Measurements from ENCODE around the gene P2RX2.

DNA sequence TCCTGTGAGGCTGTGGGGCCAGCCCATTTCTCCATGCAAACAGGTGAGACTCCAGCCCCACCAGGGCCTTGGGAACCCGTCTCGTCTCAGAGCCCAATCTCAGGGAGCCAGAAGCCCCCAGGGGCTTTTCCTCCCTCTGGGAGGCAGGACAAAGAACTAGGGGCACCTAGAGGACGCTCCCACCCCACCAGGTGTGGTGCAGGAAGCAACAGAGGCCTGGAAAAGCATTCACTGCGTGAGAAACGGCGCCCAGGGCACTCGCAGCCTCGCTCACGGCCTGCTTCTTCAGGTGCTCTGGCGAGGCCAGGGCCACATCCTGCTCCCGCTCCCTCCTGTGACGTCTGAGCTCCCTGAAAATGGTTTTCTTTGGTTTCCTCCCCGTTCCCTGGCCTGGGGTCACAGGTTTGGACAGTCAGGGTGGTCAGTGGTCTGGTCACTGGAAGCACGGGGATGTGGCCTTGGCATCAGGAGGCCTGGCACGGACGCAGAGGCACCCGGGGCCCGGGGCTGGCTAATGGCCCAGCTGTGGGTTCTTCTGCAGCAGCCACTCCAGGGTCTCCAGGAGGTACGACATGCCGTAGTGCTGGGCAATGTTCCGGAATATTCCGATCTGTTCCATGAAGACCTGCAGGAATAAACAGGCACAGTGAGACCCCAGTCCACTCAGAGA is 5.7 kb downstream of the P2RX2 start:
- no peak for TF ChIP-seq EZH2 (IDR thresholded peaks at IDR 0.05; ENCODE audit: borderline replicate concordance)
- TF ChIP-seq, protein P1, sequence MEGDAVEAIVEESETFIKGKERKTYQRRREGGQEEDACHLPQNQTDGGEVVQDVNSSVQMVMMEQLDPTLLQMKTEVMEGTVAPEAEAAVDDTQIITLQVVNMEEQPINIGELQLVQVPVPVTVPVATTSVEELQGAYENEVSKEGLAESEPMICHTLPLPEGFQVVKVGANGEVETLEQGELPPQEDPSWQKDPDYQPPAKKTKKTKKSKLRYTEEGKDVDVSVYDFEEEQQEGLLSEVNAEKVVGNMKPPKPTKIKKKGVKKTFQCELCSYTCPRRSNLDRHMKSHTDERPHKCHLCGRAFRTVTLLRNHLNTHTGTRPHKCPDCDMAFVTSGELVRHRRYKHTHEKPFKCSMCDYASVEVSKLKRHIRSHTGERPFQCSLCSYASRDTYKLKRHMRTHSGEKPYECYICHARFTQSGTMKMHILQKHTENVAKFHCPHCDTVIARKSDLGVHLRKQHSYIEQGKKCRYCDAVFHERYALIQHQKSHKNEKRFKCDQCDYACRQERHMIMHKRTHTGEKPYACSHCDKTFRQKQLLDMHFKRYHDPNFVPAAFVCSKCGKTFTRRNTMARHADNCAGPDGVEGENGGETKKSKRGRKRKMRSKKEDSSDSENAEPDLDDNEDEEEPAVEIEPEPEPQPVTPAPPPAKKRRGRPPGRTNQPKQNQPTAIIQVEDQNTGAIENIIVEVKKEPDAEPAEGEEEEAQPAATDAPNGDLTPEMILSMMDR (IDR thresholded peaks at IDR 0.05; ENCODE audit: poor library complexity) = no peak
- no peak for TF ChIP-seq EZH2phosphoT487 (IDR thresholded peaks at IDR 0.05; ENCODE audit: low read depth, severe bottlenecking, unreplicated experiment)

Measured in hepatocyte (in vitro differentiated cells).